ENCODE results near the gene C1QTNF9.
"Not testable (repeated sequence)": the region's sequence is repeated elsewhere in the genome, so short reads cannot be mapped to it uniquely, and the experiment has no call there.

GRCh38 chr13:24359252-24359651, 49.9 kb downstream of the C1QTNF9 start:
- not testable (repeated sequence) for TF ChIP-seq CTCF, POLR2A (IDR thresholded peaks at IDR 0.05)
